HG03135 (cell line): ENCODE measurements around the gene SFN.
"Not testable (repeated sequence)": the region's sequence is repeated elsewhere in the genome, so short reads cannot be mapped to it uniquely, and the experiment has no call there.

Experiments used
- ATAC-seq: cut with Tn5 transposase; IDR thresholded peaks from one replicate; pipeline ENCODE4 v1.9.1; 2021; ENCODE audit warnings: mild to moderate bottlenecking, moderate library complexity; ENCODE audit not compliant: unreplicated experiment

Gene SFN

DNA sequence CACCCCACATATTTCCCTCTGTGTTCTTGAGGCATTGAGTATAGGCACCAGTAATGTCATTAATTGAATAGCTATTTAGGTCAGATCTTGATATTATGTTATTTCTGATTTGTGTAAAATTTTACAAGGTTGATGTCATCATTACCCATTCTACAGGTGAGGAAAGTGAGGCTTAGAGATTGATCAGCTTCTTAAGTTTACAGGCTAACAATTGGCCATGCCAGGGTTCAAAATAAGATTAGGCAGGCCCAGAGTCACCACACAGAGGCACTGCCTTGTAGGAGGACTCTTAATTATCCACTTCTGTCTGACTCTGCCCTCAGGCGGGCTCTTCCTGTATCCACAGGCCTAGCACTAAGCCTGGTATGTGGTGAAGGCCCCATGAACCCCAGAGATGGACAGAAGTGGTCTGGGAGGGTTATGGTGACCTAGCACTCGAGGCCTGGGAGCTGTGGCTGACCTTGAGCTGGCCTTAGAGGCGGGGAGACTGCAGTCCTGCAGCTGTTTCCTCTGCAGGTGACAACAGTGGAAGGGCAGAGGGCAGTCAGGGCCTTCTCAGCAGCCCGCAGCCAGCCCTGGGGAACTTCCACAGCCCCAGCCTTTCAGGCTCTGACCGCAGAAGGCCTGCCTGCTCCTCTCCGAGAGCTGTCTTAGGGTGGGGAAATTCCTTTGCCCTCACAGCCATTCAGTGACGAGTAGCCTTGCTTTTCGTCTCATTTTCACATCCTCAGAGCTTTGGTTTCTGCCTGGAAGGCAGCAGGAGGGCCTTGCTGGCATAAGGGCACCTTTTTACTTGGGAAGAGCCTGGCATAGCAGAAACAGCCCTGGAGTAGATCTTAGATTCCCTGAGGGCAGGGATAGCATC is 24.2 kb upstream of the SFN start:
- ATAC-seq = peak; percentile 82

DNA sequence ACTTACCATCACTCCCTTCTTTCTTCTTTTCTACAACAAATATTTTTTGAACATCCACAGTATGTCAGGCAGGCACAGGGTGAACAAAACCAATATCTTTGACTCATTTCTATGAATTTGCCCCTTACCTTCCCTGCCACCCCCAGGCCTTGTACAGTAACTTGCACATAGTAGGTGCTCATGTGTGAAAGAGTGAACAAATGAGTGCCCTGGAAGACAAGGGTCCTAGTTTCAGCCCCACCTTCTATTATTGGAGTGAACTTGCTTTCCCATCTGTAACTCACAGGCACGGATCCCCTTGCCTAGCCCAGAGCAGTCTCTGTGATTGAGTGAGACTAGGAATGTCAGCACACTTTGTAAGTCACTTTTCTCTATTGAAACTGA is 23.6 kb upstream of the SFN start:
- no peak for ATAC-seq

DNA sequence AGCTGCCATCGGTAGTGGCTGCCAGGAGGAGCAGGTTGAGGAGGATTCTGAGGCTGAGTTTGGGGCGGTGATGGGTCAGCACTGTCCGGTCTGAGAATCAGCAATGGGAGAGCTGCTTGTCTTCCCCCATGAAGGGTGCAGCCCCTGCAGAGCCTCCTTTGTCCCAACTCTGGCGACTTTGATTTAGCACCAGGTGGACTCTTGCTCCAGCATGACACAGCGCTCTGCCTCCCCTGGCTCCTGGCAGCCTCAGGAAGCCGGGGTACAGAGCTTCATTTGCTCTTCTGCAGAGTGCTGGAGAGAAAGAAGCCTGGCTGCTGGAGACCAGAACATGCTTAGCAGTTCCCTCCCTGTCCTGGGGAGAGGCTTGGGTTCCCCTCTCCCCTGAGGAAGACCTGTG is 23.2 kb upstream of the SFN start:
- no peak for ATAC-seq

DNA sequence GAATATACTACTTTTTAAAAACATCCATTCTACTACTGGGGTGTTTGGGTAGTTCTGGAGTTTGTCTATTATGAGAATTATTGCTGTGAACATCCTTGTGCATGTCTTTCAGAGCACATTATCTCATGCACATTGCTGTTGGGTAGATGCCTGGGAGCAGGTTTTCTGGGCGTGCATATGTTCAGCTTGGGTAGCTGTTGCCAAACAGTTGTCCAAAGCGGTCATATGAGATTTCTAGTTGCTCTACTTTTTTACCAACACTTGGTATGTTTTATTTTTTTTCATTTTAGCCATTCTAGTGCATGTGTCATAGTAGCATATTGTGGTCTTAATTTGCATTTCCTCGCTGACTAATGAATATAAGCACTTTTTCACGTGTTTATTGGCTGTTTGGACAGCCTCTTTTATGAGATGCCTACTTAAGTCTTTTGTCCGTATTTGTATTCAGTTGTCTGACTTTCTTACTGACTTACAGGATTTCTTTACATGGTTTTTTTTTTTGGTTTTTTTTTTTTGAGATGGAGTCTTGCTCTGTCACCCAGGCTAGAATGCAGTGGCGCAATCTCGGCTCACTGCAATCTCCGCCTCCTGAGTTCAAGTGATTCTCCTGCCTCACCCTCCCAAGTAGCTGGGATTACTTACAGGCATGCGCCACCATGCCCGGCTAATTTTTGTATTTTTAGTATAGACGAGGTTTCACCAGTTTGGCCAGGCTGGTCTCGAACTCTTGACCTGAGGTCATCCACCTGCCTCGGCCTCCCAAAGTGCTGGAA is 18.3 kb upstream of the SFN start:
- ATAC-seq = no peak

DNA sequence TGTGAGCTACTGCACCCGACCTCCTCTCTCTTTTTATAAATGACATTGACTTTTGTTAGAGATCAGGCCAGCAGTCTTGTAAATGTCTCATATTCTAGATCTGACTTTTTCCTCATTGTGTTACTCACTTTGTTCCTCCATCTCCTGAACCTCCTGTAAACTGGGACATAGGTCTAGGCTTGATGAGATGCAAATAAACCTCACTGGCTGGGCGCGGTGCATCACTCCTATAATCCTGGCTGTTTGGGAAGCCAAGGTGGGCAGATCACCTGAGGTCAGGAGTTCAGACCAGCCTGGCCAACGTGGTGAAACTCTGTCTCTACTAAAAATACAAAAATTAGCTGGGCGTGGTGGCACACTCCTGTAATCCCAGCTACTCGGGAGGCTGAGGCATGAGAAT is 15.1 kb upstream of the SFN start:
- not testable (repeated sequence) for ATAC-seq

DNA sequence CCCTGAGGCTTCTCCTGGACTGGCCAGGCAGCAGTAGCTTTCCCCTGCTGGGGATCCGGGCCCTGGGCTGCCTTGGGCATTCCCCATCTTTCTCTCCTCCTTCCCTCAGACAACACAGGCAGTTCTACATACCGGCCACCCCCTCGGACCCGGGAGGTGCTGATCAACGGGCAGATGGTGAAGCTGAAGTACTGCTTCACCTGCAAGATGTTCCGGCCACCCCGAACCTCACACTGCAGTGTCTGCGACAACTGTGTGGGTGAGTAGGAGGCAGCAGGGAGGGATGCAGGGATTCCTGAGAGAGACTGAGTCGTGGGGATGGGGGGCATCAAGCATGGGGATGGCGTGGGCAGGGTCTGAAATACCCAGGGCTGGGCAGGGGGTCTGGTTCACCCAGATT is 14.4 kb upstream of the SFN start:
- no peak for ATAC-seq

DNA sequence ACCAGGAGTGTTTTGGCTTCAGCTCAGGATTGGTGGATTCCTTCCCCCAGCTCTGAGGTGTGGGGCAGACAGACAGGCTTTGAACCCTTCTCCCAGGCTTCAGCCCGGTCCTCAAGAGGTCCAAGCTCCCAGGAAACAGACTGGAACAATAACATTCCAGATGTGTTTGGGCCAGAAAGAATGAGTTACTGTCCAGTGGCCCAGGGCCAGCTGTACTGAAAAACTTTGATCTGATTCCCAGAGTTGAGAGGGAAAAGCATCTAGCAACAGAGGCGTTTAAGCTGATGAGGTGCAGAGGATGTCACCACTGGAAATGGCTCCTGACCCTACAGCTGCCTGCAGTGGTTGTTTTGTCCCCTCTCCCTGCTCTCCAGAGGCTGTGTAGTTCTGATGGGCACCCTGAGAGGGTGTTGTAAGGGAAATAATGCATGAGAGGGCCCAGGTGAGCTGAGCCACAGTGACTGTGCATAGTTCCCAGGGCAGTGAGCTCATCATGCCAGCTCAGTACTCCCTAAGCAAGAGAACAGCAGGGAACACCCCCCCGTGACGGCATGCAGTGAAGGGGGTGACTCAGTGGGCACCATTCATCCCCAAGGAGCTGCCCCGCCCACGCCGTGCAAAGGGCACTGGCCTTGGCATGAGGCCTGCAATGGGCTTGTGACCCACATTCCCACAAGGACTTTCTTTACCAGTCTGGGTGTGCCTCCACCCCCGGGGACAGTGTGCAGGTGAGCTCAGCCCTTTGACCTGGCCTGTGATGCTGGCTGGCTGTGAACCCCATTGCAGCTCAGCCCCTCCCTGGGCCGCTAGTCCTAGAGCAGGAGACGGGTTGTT is 13.8 kb upstream of the SFN start:
- no peak for ATAC-seq

DNA sequence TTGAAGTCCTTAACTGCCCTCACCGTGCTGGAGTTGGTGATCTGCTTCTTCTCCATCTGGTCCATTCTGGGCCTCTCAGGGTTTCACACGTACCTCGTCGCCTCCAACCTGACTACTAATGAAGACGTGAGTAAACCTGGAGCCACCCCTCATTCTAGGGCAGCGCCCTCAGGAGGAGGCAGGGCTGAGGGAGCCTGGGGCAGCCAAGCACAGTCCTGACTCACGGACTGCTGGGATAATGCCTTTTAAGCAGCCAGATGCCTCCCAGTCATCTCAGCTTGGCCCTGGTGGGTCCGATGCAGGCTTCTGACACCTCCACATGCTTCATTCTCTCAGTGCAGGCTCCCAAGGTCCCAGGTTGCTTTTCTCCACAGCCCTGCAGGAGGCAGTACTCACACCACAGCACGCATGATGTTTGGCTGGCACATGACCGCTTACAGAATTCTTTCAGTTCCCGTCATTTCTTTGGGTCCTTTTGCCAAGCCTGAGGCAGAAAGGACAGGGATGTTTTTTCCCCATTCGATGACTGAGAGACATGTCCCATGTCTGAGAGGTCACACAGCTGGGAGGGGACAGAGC is 11.8 kb upstream of the SFN start:
- ATAC-seq = no peak

DNA sequence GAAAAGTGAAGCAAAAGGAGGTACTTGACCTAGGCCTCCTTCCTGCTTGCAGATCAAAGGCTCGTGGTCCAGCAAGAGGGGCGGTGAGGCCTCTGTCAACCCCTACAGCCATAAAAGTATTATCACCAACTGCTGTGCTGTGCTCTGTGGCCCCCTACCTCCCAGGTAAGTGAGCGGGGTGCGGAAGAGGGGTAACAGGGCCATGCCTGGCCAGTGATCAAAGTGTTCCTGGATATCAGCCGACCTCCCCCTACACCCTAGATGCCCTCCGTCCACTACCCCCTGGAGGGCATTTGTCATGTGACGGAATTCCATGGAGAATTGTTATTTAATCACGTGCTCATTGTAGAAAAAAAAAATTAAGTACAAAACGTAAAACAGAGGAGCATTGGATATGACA is 10.2 kb upstream of the SFN start:
- ATAC-seq = no peak

DNA sequence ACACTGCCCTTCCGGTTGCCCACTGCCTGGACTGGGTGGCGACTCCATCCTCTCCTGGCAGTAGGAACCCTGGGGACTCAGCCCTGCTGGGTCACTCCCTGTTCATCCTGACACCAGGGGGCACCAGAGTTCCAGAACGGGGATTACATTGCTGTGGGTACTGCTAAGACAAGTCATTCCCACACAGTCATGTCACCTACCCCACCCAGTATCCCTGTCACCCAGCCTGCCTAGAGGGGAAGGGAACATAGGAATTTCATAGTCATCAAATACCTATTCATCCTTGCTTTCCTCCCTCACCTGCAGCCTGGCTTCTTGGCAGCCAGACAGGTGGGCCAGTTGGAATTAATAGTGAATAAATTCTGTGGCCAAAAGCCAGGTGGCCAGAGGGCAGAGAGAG is 9.8 kb upstream of the SFN start:
- no peak for ATAC-seq

DNA sequence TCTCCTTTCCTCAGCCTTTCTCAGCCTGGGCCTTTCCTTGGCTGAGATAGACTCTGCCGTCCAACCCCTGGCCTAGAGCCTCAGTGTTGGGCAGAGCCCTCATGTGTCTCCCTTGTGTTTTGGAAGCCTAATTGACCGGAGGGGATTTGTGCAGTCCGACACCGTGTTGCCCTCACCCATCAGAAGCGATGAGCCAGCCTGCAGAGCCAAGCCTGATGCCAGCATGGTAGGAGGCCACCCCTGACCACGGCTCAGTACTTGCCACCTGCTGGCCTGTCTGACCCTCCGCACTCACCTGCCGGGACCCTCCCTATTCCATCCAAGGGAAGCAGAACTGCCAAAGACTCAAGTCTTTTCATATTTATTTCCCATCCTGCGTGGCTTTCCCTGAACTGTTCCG is 9.3 kb upstream of the SFN start:
- ATAC-seq = no peak

DNA sequence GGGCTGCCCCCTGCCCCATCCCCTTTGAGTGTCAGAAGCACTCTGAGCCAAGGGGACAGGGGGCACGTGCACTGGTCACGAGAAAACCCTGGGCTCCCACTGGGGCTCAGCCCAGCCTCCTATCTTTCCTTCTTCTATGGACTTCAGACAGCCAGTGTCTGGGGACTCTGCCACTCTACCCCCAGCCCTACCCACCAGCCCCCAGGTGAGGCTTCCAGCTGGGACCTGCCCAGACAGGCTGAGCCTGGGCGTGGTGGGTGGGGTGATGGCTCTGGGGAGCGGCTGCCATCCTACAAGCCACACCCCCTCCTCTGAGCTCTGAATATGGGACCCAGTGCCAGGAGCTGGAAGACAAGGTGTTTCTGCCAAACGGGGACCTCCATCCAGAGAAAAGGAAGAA is 8.0 kb upstream of the SFN start:
- no peak for ATAC-seq

DNA sequence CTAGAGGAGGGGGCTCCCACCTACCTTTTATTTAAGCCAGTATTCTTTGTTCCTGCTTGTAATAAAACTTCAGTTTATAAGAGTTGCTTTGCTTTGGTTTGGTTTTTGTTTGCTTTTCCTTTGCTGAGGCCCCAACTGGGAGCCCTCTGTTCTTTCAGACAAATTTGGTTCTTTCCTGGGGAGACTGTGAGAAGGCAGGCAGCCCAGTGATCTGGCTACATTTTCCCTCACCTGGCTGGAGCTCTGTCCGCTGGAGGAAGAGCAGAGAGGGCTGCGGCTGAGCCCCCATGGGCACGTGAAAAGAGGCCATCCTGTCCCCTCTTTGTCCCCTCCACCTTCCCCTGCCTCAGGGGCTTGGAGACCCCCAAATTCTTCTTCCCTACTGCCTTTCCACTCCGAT is 7.3 kb upstream of the SFN start:
- ATAC-seq = no peak

DNA sequence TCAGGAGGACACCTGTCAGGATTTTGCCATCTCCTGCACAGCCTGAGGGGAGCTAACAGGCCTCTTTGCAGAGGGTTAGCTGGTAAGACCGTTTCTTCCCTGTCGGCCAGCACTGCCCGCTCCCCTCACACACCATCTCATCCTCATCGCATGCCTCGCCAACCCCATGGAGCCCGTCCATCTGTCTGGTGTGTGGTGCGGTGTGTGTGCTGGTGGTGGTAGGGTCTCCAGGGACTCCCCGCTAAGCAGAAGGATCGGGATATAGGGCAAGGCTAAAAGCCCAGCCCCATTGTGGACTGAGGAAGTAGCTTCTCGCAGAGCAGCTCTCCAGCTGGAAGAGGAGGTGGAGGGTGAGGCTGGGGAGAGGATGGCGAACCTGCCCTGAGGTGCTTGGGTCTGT is 6.8 kb upstream of the SFN start:
- no peak for ATAC-seq

DNA sequence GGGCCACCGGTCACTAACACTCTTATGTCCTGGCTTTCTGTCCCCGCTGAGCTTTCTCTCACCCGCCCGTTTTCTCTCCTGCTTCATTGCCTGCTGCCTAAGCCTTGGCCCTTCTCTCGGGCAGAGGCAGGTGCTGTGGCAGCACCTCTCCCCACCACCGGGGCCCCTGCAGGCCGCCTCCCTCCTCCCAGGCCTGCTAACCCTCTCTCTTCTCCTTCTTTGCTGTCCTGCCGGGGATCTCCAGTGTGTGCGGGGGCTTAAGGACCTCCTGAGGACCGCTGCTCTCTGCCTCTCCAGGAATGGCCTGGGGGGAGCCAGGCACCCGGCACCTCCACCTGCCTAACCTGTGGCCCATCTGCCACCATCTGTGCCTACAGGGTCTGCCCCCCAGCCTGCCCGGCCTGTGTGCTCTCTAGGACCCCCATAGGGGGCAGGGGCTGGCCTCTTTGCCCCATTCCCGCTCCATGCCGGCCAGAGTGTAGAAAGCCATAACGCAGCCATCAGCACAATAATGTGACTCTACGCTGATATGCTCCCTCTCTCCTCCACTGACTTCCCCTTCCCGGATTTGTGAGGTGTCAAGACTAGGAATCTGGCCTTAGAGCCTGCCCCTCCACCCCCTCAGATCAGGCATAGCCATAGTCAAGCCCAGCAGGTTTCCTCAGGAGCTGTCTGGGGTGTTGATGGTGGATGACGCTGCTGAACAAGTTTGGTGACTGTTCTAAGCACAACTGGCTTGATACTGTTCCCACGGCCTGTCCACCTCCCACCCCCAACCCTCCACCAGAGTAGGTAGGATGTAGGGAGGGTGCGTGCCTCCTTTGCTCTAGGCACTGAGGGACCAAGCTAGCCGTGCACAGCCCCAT is 6.1 kb upstream of the SFN start:
- no peak for ATAC-seq

DNA sequence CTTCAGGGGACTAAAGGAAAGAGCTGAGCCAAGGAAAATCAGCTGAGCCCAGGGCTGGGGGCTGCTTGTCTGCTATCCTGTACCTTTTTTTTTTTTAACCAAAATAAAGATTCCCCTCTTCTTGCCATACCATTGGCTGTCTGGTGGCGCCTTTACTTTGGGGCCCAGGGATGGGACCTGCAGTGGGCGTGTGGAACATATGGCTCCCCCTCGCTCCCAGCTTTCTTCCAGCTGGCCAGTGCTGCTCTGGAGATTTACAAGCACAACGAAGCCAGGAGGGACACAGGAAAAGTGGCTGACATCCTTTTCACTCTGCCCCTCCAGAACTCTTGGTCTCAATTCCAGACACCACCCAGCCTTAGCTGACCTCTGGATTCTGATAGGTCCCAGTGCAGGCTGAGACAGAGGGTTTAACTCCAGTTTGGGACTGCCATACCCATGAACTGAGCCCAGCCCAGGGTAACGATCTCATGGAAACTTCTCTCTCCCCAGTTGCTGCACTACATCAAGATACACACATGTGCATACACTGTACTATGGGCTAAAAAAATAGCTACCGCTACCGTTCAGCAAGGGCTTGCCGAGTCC is 5.4 kb upstream of the SFN start:
- no peak for ATAC-seq

DNA sequence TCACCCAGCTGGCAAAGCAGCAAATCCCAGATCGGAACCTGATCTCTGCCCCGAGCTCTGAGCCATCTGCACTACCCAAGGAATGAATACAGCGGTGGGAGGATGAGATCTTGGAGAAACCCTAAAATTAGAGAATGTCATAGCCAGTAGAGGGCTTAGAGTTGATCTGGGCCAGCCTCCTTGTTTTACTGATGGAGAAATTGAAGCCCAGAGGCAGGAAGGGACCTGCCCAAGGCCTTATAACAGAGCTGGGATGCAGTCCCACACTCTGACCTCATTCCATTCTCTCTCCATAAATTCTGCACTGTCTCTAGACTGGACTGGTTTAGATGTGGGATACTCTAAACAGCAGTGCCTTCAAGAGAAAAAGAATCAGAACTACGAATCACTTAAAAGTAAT is 4.8 kb upstream of the SFN start:
- ATAC-seq = no peak

DNA sequence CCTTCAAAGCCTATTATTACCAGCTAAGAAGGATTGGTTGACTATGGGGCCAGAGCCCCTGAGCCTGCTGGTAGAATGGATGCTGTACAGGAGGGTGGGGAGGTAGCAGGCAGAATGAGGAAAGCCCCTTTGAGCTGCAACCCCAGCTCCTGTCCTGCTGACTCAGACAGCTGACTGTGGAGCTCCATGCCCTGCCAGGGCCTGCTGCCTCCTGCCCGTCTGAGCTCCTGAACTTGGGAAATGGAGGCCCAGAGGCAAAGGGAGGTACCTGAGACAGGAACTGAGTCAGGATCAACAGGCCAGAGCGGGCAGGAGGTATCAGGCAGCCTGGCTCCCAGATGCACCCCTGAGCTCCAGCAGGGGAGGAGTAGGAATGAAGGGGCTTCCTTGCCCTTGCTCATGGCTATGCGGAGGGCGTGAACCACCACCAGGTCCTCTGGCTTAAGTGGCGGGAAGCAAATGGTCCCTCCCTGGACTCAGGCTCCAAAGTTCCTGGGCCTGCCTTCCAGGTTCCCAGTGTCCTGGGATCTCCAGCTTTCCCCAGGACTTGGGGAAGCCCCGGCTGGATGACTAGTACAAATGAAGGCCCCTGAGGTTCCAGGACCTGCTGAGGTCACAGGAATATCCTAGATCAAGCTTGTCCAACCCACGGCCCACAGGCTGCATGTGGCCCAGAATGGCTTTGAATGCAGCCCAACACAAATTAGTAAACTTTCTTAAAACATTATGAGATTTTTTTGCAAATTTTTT is 3.9 kb upstream of the SFN start:
- no peak for ATAC-seq

DNA sequence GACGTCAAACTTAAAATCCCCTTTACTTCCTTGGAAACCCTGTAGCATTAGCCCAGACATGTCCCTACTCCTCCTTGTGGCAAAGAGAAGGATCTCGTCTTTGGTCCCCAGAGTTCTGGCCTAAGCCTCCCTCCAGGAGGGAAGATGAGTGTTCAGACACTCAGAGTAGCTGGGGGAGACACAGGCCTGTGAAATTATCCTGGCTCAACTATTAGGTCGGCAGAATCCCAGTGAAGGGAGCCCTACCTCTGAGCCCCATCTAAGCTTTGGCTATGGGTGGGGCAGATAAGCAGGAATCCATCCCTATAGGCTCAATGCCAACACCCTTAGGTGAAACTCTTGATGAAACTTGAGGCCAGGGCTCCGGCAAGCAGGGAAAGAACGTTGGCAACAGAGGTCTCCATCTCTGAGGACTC is 1.7 kb upstream of the SFN start:
- ATAC-seq = no peak
